Suprapubic skin (tissue), 3 donors: ENCODE data around the gene TFAP2A.

Experiments used
- CTCF ChIP-seq, 2 donors: fragments of 200-600 bp in 1 of 2; fragments of 450-650 bp in 1 of 2; sonication (generic) in 1 of 2; IDR thresholded peaks; one replicate each; pipeline ENCODE4 v1.5.1; 2016 to 2019; ENCODE audit warnings: antibody characterized with exemption in 2 of 2, mild to moderate bottlenecking in 1 of 2, moderate library complexity in 1 of 2
- POLR2AphosphoS5 ChIP-seq, 3 donors: sonication (generic); formaldehyde crosslinking; IDR thresholded peaks; one replicate each; pipeline ENCODE4 v1.6.1; 2017; ENCODE audit warnings: antibody characterized with exemption in 3 of 3

DNA sequence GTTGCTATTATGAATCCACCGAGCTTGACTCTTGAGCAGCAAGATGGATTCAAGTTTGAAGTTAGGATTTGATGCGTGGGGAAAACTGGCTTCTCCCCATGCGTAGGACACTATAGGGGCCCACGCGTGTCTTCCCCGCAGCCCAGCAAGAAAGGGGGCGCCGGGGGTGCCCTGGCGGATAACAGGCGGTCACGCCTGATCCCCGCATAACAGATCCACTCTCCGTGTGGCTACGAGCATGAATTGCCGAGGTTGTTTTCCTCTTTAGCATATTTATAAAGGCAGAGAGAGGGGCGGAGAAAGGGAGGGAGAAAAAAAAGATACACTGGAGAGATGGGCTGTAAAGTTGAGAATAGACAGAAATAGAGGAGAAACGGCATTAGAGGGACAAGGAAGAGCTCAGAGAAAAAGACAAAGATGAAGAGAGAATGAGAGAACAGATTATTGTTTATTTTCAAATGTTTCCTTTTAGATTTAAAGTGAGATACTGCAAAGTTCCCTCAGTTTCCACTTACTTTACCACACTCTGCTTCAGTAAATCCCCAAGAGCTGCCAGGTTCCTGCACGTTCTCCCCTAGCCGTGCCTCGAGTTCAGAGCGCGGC, 32.0 kb downstream of the TFAP2A start:
- TF ChIP-seq CTCF (IDR thresholded peaks at IDR 0.05) = no peak
- no peak for TF ChIP-seq POLR2AphosphoS5 (IDR thresholded peaks at IDR 0.05)
